GM19324 (cell line): ENCODE data around the gene YEATS4.

Experiments used
- ATAC-seq: cut with Tn5 transposase; IDR thresholded peaks from one replicate; pipeline ENCODE4 v1.9.1; 2021; ENCODE audit warnings: mild to moderate bottlenecking, moderate library complexity; ENCODE audit not compliant: unreplicated experiment, low FRiP score

YEATS4 gene

DNA sequence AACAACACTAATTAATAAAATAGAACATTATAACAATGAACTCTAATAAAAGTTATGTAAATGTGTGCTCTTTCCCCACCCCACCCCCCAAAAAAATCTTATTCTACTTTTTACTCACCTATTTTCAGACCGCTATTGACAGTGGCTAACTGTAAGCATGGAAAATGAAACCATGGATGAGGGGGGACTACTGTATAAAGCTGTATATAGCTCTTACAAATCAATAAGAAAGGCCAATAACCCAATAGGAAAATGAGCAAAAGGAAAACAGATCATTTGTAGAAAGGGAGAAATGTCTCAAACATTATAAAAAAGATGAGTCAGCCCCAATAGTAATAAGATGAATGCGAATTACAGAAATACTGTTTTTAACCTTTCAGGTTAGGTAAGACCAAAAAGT lies 27.4 kb downstream of the YEATS4 start:
- no peak for ATAC-seq

DNA sequence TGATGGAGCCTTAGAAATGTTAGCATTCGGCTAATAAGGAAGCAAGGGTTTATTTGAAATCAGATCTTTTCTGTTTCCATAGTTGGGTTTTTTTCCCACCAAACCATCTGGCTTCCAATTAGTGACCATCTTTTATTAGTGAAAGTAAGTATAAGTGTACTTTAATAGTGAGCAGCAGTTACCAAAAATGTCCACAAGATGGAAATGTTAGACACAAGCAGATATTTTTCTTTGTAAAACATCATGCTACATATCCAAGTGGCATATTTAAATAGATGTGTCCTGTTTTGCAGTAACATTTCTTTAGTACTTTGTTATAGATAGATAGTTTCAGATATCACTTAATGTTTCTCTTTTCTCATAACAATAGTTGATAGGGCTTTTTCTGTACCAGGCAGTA lies 28.8 kb downstream of the YEATS4 start:
- ATAC-seq: no peak

DNA sequence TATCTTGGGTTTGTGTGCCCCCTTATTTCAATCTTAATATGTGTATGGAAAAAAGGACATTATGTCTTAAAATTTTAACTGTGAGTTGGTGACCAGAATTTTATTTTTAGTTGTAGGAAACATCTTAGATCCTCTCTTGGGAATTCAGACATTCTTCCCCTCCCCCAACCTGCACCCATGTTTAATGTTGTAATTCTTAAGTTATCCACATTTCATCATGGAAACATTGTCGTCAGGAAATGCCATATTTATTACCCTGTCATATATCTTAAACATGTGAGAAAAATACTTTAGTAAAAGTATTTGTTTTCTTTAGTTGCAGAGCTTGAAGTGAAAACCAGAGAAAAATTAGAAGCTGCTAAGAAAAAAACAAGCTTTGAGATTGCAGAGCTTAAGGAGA lies 30.3 kb downstream of the YEATS4 start:
- ATAC-seq: no peak

DNA sequence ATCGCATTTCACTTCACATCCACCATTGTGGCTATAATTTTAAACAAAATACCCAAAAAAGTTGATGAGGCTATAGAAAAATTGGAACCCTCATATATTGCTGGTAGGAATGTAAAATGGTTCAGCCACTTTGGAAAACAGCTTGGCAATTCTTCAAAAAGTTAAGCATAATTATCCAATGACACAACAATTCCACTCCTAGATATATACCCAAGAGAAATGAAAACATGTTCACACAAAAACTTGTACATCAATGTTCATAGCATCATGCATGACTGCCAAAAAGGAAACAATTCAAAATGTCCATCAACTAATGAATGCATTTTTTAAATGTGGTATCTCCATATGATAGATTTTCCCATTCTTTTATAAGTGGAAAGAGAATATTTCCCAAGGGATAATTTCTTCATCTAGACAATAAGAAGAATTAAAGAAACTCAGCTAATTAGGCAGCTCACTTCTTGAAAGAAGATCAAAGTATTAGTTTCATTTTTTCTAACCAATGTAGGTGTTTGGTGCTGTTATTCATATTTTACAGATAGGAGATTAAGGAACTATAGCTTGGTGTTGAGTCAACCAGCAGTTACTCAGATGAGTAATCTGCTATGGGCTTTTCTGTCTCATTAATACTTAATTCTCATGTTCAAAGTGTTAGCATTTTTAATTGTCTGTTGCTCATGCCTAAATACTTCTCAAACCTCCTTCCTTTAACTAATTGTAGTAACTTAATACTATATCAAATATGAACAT lies 32.8 kb downstream of the YEATS4 start:
- ATAC-seq: no peak

DNA sequence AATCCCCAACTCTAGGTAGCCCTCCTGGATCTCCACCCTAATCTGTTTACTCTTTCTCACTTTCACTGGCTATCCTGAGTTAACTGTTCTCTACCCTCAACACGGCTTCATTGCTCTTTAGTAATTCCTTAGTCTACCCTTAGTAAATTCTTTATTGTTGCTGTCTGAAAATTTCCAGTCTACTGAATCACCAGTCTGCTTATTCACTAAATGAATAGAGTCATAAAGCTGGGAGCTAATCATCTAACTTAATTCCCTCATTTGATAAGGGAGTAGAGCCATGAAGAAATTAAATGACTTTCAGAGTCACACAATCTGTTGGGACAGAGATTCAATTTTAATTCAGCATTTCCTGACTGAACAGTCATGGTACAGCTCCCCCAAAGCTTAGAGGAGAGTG lies 36.5 kb downstream of the YEATS4 start:
- ATAC-seq: no peak

DNA sequence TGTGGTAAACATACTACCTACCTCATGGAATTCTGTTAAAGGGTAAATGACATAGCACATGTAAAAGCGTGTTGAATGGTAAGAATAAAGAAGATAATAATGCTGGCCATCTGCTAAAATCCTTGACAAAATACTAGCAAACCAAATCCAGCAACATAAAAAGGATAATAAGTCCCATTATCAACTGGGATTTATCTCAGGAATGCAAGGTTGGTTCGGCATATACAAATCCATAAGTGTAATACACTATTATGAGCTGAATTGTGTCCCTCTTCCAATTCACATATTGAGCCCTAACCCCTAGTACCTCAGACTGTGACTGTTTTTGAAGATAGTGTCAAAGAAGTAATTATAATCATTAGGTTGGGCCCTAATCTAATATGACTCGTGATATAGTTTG lies 37.4 kb downstream of the YEATS4 start:
- ATAC-seq: no peak

DNA sequence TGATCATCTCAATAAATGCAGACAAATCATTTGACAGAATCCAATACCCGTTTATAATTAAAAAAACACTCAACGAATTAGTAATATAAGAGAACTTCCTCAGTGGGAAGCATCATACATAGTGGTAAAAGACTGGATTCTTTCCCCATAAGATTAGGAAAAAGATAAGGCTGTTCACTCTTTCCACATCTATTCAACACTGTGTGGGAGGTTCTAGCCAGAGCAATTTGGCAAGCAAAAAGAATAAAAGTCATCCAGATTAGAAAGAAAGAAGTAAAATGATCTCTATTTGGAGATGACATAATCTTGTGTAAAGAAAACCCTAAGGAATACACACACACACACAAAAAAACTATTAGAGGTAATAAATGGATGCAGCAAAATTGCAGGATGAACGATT lies 38.4 kb downstream of the YEATS4 start:
- ATAC-seq: no peak

DNA sequence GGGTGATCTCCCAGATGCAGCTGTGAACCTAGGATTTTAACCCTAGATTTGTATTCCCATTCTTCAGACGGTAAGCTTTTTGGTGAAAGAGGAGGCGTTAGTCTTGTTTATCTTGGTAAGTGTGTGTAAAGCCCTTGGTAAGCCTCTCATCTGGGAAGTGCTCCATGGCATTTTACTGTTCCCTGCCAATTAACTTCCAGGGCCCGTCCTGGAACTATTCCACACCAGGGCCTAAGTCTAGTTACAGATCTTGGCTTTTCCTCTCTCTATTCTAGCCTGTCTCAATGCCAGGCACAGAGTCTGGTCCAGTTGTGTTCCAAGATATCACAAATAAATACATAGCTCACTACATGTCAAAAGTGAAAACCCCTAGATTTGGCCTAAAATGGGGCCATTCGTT lies 42.4 kb downstream of the YEATS4 start:
- ATAC-seq: no peak

DNA sequence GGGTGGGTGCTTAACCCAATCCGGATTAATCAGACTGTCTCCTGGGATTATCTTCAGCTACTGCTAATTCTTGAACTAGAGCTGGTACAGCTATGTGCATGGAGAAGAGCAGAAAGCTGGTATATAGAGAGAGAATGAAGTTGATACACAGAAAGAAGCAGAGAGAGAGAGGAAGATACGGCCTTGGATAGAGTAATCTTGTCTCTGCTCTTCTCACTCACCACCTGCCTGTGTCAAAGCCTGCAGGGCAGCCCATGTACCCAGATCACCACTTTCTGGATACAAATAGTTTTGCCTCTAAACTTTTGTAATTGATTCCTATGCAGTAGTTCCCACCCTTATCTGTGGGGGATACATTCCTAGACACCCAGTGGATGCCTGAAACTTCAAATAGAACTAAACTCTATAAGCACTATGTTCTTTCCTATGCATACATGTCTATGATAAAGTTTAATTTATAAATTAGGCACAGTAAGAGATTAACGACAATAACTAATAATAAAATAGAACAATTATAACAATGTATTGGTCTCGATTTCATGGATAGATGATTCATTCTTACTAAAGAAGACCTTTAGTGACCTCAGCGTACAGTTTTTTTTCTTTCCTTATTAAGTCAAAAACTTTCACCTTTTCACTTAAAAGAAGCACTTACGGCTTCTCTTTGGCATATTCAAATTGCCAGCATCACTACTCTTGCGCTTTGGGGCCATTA lies 45.5 kb downstream of the YEATS4 start:
- no peak for ATAC-seq

DNA sequence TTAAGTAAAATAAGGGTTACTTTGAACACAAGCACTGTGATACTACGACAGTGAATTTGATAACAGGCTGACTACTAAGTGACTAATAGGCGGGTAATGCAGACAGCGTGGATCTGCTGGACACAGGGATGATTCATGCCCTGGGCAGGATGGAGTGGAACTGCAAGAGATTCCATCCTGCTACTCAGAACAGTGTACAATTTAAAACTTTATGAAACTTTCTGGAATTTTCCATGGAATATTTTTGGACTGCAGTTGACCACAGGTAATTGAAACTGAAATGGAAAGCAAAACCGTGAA lies 46.0 kb downstream of the YEATS4 start:
- ATAC-seq: no peak

DNA sequence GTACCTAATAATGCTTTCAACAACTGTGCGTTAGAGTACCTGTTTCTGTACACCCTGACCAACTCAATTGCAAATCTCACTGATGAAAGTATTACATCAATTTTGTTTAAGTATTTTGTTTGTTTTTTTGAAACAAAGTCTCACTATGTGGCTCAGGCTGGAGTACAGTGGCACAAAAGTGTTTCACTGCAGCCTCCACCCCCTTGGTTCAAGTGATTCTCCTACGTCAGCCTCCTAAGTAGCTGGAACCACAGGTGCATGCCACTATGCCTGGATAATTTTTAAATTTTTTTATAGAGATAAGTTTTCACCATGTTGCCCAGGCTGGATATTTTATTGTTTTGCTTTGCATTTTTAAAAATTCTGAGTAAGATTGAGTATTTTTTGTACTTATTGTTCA lies 46.7 kb downstream of the YEATS4 start:
- ATAC-seq: no peak

DNA sequence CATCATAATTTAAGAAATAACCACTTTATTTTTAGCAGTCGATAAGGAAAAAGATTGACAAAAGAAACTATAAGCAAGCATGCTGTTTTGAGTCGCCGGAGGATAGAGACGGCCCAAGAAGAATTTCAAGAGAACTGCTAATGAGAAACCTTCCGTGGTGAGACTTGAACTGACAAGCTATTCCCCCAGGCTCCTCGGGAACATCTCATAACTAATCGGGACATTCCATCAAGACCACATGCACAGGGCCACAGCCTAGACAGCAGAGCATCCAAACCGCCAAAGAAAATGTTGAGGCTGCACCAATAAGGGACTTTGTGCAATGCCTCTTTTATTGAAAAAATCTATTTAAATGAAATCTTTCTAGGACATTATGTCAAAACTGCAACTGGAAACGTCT lies 51.0 kb downstream of the YEATS4 start:
- no peak for ATAC-seq

DNA sequence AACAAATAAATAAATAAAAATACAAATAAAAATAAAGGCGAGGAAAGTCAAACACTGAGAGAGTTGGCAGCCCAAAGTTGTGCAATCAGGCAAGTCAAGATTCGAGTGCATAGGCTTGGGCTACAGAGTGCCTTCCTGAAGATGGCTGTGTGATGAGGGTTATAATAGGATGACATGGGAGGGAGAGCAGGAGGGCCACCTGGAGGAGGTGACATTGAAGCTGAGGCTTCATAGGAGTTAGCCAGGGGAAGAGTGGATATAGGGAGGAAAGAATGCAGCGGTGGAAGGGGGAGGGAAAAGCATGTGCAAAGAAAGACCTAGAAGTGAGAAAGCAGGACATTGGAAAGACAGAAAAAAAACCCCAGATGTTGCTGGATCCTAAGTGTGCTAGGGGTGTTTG lies 53.1 kb downstream of the YEATS4 start:
- ATAC-seq: no peak

DNA sequence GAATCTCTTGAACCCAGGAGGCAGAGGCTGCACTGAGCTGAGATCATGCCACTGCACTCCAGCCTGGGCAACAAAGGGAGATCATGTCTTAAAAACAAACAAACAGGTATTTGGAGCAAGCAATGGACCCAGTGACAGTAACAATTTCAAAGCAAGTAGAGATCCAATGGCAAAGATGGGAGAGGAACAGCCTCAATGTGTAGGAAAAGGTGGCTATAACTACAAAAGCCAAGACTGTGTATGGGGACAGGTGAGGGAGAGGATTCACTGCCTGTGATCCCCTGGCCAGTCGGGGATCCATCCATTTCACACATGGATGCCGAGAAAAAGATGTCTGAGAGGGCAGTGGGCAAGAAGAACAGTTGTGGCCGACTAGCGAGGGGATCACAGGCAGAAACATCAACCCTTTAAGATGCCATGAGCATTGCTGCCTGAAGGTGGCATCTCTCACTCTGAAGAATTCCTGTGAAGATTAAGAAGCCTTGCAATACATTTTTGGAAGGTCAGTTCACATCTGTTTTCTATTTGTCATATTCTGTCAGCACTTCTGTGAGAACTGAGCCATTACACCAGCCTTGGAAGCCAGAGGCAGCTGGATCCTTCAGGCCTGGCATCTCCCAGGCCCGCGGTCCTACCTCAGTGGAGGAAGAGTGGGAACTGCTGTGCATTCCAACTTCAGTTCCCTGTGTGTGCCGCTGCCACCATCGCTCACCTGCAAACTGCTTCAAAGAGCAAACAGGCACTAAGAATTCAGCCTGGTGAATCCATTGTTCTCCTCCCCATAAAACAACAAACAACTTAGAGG lies 56.1 kb downstream of the YEATS4 start:
- no peak for ATAC-seq

DNA sequence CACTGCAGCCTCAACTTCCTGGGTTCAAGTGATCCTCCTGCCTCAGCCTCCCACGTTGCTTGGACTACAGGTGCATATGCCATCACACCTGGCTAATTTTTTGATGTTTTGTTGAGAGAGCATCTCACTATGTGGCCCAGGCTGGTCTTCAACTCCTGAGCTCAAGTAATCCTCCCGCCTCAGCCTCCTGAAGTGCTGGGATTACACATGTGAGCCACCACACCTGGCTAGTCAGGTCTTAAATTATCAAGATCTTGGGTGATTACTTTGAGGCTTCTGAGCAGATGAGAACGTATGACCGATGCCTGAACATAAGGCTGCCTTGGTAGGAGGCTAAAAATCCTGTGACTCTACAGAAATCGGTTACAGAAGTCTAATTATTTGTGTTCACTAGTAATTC lies 57.7 kb downstream of the YEATS4 start:
- no peak for ATAC-seq

DNA sequence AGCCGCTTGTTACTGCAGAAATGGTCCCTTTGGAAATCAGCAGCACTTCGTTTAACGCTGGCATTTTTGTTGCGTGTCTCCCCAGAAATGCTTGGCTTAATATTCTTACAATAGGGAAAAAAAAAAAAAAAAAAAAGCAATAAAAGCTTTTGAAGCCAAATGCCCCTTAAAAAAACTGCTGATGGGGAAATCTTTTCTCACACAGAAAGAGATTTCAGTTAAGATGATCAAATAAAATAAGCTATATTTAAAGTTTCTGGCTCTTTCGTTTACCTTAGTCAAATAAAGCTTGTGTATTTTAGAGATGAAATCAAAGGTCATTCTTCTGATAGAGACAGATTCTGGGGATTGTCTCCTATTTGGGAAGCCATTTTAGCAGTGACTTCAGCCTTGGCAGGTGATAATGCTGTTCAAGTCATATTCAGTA lies 58.2 kb downstream of the YEATS4 start:
- no peak for ATAC-seq

DNA sequence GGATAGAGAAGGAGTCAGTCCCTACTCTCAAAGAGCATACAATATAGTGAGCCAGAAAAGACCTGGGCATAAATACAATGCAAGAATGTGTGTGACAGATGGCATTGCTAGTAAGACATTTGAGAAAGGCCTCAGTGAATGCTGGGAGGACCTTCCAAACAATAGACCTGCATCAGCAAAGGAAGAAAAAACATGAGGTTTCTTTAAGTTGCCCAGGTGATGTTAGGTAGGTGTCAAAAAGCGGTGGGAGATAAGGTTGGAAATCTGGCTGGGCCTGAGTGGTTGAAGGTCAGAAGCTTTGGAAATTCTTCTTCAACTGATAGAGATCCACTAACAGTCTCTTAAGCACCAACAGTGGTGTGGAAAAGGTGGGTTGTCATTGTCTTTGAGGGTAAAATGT lies 60.2 kb downstream of the YEATS4 start:
- no peak for ATAC-seq

DNA sequence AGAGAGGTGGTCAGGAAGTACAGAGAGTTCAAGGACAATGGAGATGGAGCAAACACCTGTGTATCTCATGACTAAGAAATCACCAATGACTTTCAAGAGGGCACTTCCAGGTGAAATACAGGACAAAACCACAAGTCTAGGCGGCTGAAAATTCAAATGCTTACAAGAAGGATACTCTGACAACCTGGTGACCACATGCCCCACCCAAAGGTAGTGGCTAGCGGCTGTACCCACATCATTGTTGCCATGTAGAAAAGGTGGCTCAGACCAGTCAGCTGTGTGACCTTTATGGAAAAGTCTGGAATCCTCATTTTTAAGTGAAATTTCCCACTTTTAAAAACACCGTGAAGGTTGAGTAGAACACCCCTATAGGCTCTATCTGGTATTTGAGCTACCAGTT lies 62.0 kb downstream of the YEATS4 start:
- ATAC-seq: no peak

DNA sequence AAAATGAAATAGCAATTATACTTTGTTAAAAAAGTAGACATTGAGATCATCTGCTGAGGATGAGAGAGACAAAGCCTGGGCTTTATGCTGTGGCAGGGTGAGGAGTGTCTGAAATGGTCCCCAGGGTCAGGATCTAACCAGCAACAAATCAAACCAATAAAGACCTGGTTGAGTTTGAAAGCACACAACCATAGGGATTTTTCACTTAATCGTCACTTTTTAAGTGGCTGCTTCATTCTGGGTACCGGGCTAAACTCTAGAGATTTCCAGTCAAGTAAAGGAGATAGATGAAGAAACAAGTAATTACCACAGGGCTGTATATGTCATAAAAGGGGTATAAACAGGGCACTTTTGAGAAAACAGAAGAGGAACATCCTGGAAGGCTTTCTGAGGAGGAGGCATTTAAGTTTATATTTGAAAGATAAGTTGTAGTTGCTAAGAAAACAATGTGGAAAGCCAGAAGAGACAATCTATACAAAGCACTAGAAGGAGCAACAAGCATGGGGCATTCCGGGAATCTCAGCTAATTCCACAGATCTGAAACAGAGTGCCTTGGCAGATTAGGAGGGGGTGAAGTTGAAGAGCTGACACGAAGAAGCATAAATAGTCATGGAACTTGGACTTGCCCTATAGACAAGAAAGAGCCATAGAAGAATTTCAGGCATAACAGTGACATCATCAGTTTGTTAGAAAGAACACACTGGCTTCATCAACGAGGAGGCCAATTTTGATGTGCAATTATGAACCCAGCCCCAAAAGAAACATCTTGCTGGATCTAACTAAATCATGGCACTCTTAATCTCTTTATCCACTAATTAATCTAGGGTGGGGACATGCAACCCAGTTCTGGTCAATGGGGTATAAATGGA lies 63.7 kb downstream of the YEATS4 start:
- no peak for ATAC-seq

DNA sequence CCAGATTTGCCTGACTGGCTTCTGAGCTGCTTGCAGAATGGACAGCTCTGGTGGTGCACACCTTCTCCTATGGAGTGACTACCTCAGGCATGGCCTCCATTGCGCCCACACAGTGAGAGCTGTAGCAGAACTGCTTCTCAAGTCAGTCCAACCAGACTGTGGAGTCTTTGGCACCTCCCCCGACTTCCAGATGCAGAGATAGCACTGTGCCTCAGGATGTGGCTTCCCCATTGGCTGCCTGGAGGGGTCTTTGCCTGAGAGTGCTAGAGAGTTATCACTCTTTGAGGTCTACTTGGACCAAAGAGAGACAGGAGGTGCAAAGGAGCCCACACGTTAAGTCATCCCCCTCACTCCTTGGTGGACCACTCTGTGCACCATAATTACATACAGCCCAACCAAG lies 65.9 kb downstream of the YEATS4 start:
- no peak for ATAC-seq
